ENCODE measurements around the gene TRPT1.

Gene TRPT1

GRCh38 chr11:64206457-64207255, 19.3 kb downstream of the TRPT1 start, which contains the start of gene FERMT3:
Gene FERMT3 (plus strand): TSS chr11:64206721. CDS start chr11:64207365, 644 bp downstream.
- no peak for DNase-seq

DNA sequence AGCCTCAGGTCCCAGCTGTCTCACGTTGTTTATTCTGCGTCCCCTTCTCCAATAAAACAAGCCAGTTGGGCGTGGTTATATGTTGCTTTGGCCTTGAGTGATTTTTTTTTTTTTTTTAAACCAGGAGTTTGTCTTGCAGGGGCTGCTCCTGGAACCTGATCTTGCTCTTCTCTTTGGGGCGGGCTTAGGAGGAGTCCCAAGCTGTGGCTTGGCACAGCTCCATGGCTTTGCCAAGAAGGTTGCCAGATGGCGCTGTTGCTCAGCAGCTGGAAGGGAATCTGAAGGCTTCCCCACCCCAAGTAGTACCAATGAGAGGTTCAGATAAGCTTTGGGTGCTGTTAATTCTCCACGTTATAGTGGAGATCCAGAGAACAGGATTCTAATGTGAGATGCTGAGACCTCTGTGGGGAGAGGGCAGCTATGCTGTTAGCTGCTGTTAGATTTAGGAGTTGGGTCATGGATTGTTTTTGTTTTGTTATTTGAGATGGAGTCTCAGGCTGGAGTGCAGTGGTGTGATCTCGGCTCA, 21.5 kb downstream of the TRPT1 start:
- peak; percentile 85 for DNase-seq

- DNase-seq = no peak
Measured at GRCh38 chr11:64204080-64204440, 21.9 kb downstream of the TRPT1 start.

DNA sequence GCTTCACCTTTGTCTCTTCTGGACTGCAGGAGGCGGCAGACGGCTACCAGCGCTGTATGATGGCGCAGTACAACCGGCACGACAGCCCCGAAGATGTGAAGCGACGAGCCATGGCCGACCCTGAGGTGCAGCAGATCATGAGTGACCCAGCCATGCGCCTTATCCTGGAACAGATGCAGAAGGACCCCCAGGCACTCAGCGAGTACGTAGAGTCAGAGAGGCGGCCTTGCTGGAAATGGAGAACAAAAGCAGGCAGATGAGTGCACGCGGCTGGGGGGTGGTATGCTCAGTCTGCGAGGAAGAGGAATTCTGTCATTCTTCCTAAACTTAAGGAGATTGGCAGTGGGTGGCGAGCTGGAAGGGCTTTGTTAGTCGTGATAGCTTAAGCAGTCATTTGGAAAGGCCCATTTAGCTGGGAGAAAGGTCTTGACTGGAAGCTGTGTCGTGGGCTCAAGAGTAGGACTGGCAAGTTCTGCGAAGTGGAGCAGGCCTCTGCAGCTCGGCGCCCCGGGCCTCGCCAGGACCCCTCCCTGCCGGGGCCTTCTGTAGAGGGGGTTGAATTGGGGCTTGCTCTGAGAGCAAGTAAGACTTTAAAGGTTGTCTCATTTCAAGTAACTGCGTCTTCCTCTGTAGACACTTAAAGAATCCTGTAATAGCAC, 22.4 kb downstream of the TRPT1 start:
- DNase-seq = no peak

DNA sequence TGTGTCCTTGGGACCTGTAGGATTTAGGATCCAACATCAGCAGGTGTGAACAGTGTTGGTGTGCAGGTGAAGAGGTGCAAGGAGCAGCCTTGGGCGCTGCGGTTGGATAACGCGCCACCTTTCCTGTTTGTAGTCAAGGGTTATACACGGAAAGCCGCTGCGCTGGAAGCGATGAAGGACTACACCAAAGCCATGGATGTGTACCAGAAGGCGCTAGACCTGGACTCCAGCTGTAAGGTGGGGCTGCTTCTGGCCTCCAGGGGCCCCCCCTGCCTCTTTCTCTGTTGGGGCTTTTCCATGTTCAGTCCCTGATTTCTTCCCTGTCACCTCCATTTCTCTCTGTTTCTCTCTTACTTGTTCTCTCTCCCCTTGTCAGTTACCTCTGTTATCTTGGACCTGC, 23.0 kb downstream of the TRPT1 start:
- no peak for DNase-seq

- DNase-seq = no peak
Measured at GRCh38 chr11:64201543-64201942, 24.4 kb downstream of the TRPT1 start.

DNA sequence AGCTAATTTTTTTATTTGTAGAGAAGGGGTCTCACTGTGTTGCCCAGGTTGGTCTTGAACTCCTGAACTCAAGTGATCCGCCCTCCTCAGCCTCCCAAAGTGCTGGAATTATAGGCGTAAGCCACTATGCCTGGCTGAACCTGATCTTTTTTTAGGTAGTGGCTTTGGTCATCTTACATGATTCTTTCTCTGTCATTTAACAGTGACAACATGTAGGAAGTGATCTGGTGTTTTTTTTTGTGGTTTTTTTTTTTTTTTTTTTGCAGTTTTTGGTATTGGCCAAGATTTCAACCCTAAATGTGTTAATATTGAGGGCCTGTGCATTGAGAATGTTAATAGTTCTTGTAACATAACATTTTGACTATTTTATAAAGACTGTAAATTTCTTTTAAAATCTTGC, 27.5 kb downstream of the TRPT1 start:
- DNase-seq = no peak

GRCh38 chr11:64196626-64197025, 29.4 kb downstream of the TRPT1 start:
- DNase-seq = no peak

GRCh38 chr11:64192434-64192833, 33.6 kb downstream of the TRPT1 start:
- DNase-seq = no peak

GRCh38 chr11:64186492-64187165, 39.4 kb downstream of the TRPT1 start:
- DNase-seq = no peak

- DNase-seq = peak; percentile 100
Measured at GRCh38 chr11:64185693-64186491, 40.1 kb downstream of the TRPT1 start, which contains the start of gene STIP1. Gene STIP1 (plus strand): TSS chr11:64186171. CDS start chr11:64186262, 91 bp downstream.

GRCh38 chr11:64185175-64185692, 40.8 kb downstream of the TRPT1 start:
- DNase-seq = peak; percentile 57

DNA sequence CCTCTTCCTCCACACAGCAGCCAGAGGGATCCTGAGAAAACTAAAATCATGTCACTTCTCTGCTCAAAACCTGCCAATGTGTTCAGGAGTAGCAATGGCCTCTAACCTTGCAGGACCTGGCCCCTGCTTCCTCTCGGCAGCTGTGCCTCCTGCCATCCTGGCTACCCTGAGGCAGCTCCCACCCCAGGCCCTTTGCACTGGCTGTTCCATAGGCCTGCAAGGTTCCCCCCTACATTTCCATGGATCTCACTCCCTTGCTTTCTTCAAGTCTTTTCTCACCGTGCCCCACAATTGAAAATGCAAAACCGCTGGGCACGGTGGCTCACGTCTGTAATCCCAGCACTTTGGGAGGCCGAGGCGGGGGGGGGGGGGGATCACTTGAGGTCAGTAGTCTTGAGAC, 42.1 kb downstream of the TRPT1 start:
- no peak for DNase-seq

DNA sequence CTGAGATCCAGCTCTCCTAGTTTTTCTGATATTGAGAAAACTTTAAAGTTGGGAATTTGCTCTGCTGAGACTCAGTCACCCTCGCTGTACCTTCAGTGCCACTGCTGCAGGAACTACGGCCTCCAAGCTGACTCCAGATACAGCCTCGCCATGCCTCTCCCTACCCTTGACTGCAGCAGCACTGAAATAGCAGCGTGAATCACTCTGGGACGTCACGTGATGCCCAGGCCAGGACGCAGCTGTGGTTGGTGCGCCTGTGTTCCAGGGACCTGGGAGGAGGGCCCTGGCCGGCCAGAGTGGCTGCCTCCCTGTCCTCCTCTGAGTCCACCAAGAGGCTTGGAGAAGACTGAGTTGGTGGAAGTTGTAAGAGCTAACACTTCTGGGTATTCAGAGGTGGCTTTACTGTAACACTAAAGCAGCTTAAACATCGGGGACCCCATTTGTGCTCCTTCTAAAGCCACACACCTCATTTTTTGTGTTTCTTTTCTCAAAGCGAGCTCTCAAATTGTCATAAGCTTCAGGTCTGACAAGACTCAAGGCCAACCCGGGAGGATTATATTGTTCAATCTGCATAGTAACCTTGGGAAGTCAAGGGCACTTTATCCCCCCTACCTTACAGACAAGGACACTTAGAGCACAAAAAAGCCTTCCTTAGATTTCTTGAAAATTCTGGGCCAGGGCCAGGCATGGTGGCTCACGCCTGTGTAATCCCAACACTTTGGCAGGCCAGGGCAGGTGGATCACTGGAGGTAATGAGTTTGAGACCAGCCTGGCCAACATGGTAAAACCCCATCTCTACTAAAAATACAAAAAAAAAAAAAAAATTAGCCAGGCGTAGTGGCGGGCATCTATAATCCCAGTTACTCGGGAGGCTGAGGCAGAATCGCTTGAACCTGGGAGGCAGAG, 44.2 kb downstream of the TRPT1 start:
- no peak for DNase-seq

DNA sequence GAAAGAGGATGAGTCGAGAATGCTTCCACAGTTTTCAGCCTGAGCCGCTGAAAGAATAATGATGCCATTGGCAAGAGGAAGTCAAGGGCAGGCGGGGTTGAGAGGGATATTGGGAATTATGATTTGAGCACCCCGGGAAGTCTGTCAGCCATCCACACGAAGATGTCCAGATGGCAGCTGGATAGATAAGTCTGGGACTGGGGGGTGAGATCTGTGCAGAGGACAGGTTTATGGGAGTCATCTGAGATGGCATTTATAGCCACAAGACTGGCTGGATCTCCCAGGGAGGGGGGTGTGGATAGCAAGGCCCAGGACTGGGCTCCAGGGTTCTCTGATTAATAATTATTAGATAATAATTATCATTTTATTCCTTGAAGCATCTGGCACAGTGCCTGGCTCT, 45.1 kb downstream of the TRPT1 start:
- no peak for DNase-seq

DNA sequence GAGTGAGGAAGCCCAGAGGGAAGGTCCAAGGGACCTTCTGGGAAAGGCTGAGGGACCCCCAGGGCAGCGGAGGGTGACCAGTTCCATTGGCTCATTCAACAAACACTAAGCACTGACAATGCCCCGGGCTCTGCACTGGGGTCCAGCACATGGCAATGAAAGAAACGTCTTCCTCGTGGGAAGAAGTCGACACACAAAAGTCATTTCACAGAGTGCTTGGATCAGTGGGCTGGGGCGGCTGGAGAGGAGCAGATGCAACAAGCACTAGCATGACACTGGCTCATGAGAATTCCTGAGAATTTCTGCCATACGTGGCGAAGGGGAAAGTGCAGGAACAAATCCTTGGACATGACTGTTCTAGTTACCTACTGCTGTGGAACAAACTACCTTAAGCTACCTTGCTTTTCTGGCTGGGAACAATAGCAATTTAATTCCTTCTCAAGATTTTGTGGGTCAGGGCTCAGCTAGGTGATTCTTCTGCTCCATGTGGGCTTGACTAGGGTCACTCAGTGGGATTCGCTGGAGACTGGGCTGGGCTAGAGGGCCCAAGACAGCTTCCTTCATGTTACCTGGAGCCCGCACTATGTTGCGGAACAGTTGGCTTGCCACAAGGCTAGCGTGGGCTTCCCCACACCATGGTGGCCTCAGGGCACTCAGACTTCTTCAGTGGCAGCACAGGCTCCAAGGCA, 46.9 kb downstream of the TRPT1 start:
- no peak for DNase-seq

GRCh38 chr11:64178203-64178602, 47.8 kb downstream of the TRPT1 start:
- DNase-seq = no peak

DNA sequence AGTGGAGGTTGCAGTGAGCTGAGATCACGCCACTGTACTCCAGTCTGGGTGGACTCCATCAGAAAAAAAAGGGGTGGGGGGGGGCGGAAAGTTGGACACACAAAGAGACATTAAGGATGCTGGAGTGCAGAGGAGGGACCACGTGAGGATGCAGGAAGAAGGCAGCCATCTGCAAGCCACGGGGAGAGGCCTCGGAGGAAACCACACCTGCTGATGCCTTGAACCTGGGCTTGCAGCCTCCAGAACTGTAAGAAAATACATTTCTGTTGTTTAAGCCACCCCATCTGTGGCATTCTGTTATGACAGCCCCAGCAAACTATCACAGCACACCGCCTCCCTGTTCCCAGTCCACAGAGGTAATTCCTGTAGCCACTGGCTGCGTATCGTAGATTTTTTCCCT, 49.2 kb downstream of the TRPT1 start:
- DNase-seq = no peak

Data from NCI-H1105 treated with DMSO at 0.1 percent for 48 hours (cell line).